Transverse colon (tissue), 4 donors: Measurements from ENCODE around the gene KIFC3. TPM values are rescaled to one million over a fixed set of nuclear protein-coding genes. Genes with fewer than 3 reads are reported as not detected.

Experiments
- DNase-seq: peaks from one replicate; pipeline ENCODE4 v3.0.0-alpha.2; 2019
- H3K27ac ChIP-seq, 4 donors: fragments of 200-600 bp; sonication (generic); 2 replicates each; pipeline ENCODE4 v1.5.1; 2016 to 2018; ENCODE audit warnings: inconsistent platforms in 4 of 4
- H3K27me3 ChIP-seq: fragments of 200-600 bp; sonication (generic); 2 replicates; pipeline ENCODE4 v1.5.1; 2017; ENCODE audit warnings: inconsistent platforms
- H3K36me3 ChIP-seq, 4 donors: fragments of 200-600 bp; sonication (generic); 2 replicates each; pipeline ENCODE4 v1.5.1; 2017 to 2019; ENCODE audit warnings: inconsistent platforms in 4 of 4
- H3K4me1 ChIP-seq, 4 donors: fragments of 200-600 bp; sonication (generic); 2 replicates each; pipeline ENCODE4 v1.5.1; 2017 to 2020; ENCODE audit warnings: inconsistent platforms in 4 of 4
- H3K4me3 ChIP-seq, 4 donors: fragments of 200-600 bp; sonication (generic); 1 replicate in 1 of 4; 2 replicates in 3 of 4; pipeline versions ENCODE4 v1.5.1 to v1.6.1; 2017 to 2019; ENCODE audit warnings: inconsistent platforms in 4 of 4
- H3K9me3 ChIP-seq, 2 donors: fragments of 200-600 bp; sonication (generic); 2 replicates each; pipeline ENCODE4 v1.5.1; 2017 to 2019; ENCODE audit warnings: inconsistent platforms in 2 of 2
- CTCF ChIP-seq, 5 experiments: fragments of 200-600 bp in 3 of 5; fragments of 450-650 bp in 2 of 5; sonication (generic) in 3 of 5; IDR thresholded peaks; 1 replicate in 2 of 5; 2 replicates in 3 of 5; pipeline ENCODE4 v1.5.1; 2016 to 2017; ENCODE audit warnings: antibody characterized with exemption in 5 of 5, inconsistent platforms in 3 of 5, mild to moderate bottlenecking in 2 of 5, moderate library complexity in 1 of 5
- EP300 ChIP-seq: sonication (generic); formaldehyde crosslinking; IDR thresholded peaks from one replicate; pipeline ENCODE4 v1.6.1; 2017; ENCODE audit warnings: antibody characterized with exemption, low read depth
- POLR2A ChIP-seq: fragments of 450-650 bp; IDR thresholded peaks from one replicate; pipeline ENCODE4 v1.6.1; 2016; ENCODE audit warnings: antibody characterized with exemption, mild to moderate bottlenecking, moderate library complexity
- POLR2AphosphoS5 ChIP-seq, 3 donors: sonication (generic); formaldehyde crosslinking; IDR thresholded peaks; one replicate each; pipeline ENCODE4 v1.6.1; 2016; ENCODE audit warnings: antibody characterized with exemption in 3 of 3
- WGBS, 2 donors: methylation state at CpG; one replicate each; pipeline ENCODE4 v1.1.5; 2018; ENCODE audit warnings: low coverage in 1 of 2; 5-methylcytosine and 5-hydroxymethylcytosine counted together
- in situ Hi-C, 4 donors: fragments of 200-750 bp; cut with MboI; loops; one replicate each; pipeline versions ENCODE4 v1.15.0 to v1.15.1; 2017; ENCODE audit warnings: low sequenced_read_pairs in 3 of 4, low pct_ligation_motif_present in 1 of 4, low pct_unique_long_range_greater_than_20kb in 1 of 4
- intact Hi-C: fragments of 100-400 bp; cut with DNase I; formaldehyde crosslinking; loops from one replicate; pipeline ENCODE4 v1.15.1; 2023; ENCODE audit warnings: low total_unique reads
- total RNA-seq, 4 donors: library from RNA; depleted of rRNA; stranded (reverse); fragments of >200 nt; gene quantifications; one replicate each; pipeline ENCODE4 v1.1.0, GENCODE V29; 2016

The KIFC3 gene
- total RNA-seq, 4 donors from 2014 or later, result 5.2 to 46.8 (median 13.5) TPM

GRCh38 chr16:57795431-57795878, 6.8 kb downstream of the KIFC3 start:
- intact Hi-C loops (no loop called here), in situ Hi-C loops (no loop called here)
- TF ChIP-seq POLR2AphosphoS5 (IDR thresholded peaks at IDR 0.05) (no peak), CTCF (IDR thresholded peaks at IDR 0.05) (peak in 3 of 5 experiments; percentile 22 to 26 (median 23))
- no peak overlapping the region for H3K4me3 ChIP-seq
- WGBS, 2 donors, result 45% methylated on average over 9 of the region's 9 CpGs; no CpG with 5 or more reads in 1 of the 2 donors
- peak; percentile 38 for DNase-seq
- H3K36me3 ChIP-seq, result no peaks in the 10 kb centered on the region
- no peaks in the 10 kb centered on the region for H3K9me3 ChIP-seq
- H3K4me1 ChIP-seq, result peaks cover 0 to 26% (median 12%) of the 10 kb centered on the region in 4 donors
- H3K27ac ChIP-seq, result no peak overlapping the region
- H3K27me3 ChIP-seq, result peaks cover 35% of the 10 kb centered on the region

- no peak overlapping the region for H3K27ac ChIP-seq
- DNase-seq, result no peak
- no peaks in the 10 kb centered on the region for H3K36me3 ChIP-seq
- in situ Hi-C loops, result no loop called here
- peaks cover 0 to 21% (median 10%) of the 10 kb centered on the region in 4 donors for H3K4me1 ChIP-seq
- no peak overlapping the region for H3K4me3 ChIP-seq
- no peak for TF ChIP-seq POLR2A
- no peak for TF ChIP-seq CTCF (IDR thresholded peaks at IDR 0.05)
- no peak for TF ChIP-seq POLR2AphosphoS5 (IDR thresholded peaks at IDR 0.05)
- TF ChIP-seq EP300, result no peak
- intact Hi-C loops, result no loop called here
- H3K9me3 ChIP-seq, result no peaks in the 10 kb centered on the region
- 86 to 100% methylated on average over 2 to 15 of the region's 18 CpGs for WGBS, 2 donors
- peaks cover 30% of the 10 kb centered on the region for H3K27me3 ChIP-seq
Measured at GRCh38 chr16:57794849-57795430, 7.4 kb downstream of the KIFC3 start.

GRCh38 chr16:57791893-57792461, 10.3 kb downstream of the KIFC3 start:
- WGBS, 2 donors, result 72 to 73% methylated on average over 3 to 8 of the region's 8 CpGs
- peaks cover 0 to 4% (median under 1%) of the 10 kb centered on the region in 4 donors for H3K4me1 ChIP-seq
- in situ Hi-C loops, result no loop called here
- no peak overlapping the region for H3K27ac ChIP-seq
- H3K4me3 ChIP-seq, result no peak overlapping the region
- intact Hi-C loops, result no loop called here
- H3K27me3 ChIP-seq, result peaks cover 3% of the 10 kb centered on the region
- H3K36me3 ChIP-seq, result no peaks in the 10 kb centered on the region
- H3K9me3 ChIP-seq, result no peaks in the 10 kb centered on the region
- DNase-seq, result no peak
- no peak for TF ChIP-seq POLR2AphosphoS5 (IDR thresholded peaks at IDR 0.05)
- TF ChIP-seq POLR2A, result no peak
- TF ChIP-seq CTCF (IDR thresholded peaks at IDR 0.05), result no peak
- no peak for TF ChIP-seq EP300

GRCh38 chr16:57791195-57791892, 10.9 kb downstream of the KIFC3 start:
- WGBS, 2 donors, result 60 to 88% methylated on average over 1 to 13 of the region's 13 CpGs
- TF ChIP-seq EP300, result no peak
- TF ChIP-seq POLR2AphosphoS5 (IDR thresholded peaks at IDR 0.05), result no peak
- TF ChIP-seq POLR2A, result no peak
- TF ChIP-seq CTCF (IDR thresholded peaks at IDR 0.05), result no peak
- no peak overlapping the region for H3K27ac ChIP-seq
- H3K27me3 ChIP-seq, result no peaks in the 10 kb centered on the region
- H3K36me3 ChIP-seq, result no peaks in the 10 kb centered on the region
- peaks cover 0 to 7% (median 0%) of the 10 kb centered on the region in 4 donors for H3K4me1 ChIP-seq
- no peaks in the 10 kb centered on the region for H3K9me3 ChIP-seq
- no peak for DNase-seq
- no peak overlapping the region for H3K4me3 ChIP-seq
- intact Hi-C loops (no loop called here), in situ Hi-C loops (no loop called here)
